HG03025 (cell line): ENCODE data around the gene PDZD2.

Experiments
- ATAC-seq: cut with Tn5 transposase; IDR thresholded peaks from one replicate; pipeline ENCODE4 v1.9.1; 2021; ENCODE audit warnings: mild to moderate bottlenecking, moderate library complexity; ENCODE audit not compliant: unreplicated experiment, low FRiP score

PDZD2 gene

DNA sequence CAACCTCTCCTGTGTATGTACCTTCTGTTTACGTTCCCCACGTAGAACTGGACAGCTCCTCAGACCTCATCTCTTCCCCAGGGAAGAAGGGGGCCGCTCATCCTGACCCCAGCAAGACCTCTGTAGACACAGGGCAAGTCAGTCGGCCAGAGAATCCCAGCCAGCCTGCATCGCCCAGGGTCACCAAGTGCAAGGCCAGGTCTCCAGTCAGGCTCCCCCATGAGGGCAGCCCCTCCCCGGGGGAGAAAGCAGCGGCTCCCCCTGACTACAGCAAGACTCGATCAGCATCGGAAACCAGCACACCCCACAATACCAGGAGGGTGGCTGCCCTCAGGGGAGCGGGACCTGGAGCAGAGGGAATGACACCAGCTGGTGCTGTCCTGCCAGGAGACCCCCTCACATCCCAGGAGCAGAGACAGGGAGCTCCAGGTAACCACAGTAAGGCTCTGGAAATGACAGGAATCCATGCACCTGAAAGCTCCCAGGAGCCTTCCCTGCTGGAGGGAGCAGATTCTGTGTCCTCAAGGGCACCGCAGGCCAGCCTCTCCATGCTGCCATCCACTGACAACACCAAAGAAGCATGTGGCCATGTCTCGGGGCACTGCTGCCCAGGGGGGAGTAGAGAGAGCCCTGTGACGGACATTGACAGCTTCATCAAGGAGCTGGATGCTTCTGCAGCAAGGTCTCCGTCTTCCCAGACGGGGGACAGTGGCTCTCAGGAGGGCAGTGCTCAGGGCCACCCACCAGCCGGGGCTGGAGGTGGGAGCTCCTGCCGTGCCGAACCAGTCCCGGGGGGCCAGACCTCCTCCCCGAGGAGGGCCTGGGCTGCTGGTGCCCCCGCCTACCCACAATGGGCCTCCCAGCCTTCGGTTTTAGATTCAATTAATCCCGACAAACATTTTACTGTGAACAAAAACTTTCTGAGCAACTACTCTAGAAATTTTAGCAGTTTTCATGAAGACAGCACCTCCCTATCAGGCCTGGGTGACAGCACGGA lies 448.5 kb downstream of the PDZD2 start:
- no peak for ATAC-seq

DNA sequence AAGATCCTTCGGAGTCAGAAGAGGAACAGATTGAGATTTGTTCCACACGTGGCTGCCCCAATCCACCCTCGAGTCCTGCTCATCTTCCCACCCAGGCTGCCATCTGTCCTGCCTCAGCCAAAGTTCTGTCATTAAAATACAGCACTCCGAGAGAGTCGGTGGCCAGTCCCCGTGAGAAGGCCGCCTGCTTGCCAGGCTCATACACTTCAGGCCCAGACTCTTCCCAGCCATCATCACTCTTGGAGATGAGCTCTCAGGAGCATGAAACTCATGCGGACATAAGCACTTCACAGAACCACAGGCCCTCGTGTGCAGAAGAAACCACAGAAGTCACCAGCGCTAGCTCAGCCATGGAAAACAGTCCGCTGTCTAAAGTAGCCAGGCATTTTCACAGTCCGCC lies 449.3 kb downstream of the PDZD2 start:
- ATAC-seq = no peak

DNA sequence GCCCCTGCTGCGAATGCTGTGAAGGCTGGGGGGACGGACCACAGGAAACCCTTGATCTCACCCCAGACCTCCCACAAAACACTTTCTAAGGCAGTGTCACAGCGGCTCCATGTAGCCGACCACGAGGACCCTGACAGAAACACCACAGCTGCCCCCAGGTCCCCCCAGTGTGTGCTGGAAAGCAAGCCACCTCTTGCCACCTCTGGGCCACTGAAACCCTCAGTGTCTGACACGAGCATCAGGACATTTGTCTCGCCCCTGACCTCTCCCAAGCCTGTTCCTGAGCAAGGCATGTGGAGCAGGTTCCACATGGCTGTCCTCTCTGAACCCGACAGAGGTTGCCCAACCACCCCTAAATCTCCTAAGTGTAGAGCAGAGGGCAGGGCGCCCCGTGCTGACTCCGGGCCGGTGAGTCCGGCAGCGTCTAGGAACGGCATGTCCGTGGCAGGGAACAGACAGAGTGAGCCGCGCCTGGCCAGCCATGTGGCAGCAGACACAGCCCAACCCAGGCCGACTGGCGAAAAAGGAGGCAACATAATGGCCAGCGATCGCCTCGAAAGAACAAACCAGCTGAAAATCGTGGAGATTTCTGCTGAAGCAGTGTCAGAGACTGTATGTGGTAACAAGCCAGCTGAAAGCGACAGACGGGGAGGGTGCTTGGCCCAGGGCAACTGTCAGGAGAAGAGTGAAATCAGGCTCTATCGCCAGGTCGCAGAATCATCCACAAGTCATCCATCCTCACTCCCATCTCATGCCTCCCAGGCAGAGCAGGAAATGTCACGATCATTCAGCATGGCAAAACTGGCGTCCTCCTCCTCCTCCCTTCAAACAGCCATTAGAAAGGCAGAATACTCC lies 450.4 kb downstream of the PDZD2 start:
- no peak for ATAC-seq

DNA sequence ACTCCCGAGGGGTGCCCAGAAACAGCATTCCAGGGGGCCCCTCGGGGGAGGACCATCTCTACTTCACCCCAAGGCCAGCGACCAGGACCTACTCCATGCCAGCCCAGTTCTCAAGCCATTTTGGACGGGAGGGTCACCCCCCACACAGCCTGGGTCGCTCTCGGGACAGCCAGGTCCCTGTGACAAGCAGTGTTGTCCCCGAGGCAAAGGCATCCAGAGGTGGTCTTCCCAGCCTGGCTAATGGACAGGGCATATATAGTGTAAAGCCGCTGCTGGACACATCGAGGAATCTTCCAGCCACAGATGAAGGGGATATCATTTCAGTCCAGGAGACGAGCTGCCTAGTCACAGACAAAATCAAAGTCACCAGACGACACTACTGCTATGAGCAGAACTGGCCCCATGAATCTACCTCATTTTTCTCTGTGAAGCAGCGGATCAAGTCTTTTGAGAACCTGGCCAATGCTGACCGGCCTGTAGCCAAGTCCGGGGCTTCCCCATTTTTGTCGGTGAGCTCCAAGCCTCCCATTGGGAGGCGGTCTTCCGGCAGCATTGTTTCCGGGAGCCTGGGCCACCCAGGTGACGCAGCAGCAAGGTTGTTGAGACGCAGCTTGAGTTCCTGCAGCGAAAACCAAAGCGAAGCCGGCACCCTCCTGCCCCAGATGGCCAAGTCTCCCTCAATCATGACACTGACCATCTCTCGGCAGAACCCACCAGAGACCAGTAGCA lies 451.3 kb downstream of the PDZD2 start:
- no peak for ATAC-seq

DNA sequence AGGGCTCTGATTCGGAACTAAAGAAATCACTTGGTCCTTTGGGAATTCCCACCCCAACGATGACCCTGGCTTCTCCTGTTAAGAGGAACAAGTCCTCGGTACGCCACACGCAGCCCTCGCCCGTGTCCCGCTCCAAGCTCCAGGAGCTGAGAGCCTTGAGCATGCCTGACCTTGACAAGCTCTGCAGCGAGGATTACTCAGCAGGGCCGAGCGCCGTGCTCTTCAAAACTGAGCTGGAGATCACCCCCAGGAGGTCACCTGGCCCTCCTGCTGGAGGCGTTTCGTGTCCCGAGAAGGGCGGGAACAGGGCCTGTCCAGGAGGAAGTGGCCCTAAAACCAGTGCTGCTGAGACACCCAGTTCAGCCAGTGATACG lies 451.8 kb downstream of the PDZD2 start:
- no peak for ATAC-seq

DNA sequence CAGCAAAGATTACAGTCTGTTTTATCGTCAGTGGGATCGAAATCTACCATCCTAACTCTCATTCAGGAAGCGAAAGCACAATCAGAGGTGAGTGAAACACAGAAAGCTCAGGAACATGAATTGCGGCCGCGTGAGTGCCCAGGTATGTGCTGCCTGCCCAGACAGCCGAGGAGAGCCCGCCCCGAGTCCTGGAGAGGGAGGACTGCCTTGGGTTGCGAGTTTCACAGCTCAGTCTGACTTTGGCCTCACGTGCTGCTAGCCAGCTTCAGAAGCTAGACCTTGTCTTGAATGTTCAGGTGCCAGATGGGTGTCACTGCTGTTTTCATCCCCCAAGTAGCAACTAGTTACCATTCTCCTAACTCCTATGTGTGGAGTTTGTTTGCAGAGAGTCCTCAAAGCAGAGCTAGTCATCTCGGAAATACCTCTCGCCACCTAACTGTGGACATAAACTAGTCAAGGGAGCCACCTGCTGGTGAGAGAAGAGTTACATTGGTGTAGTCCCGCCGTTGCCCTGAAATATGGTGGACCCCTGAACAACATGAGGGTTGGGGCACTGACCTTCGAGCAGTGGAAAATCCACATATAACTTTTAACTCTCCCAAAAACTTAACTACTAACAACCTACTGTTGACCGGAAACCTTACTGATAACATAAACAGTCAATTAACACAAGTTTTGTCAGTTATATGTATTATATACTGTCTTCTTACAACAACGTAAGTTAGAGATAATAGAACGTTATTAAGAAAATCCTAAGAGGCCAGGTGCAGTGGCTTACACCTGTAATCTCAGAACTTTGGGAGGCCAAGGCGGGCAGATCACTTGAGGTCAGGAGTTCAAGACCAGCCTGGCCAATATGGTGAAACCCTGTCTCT lies 454.2 kb downstream of the PDZD2 start:
- ATAC-seq = peak; percentile 70

DNA sequence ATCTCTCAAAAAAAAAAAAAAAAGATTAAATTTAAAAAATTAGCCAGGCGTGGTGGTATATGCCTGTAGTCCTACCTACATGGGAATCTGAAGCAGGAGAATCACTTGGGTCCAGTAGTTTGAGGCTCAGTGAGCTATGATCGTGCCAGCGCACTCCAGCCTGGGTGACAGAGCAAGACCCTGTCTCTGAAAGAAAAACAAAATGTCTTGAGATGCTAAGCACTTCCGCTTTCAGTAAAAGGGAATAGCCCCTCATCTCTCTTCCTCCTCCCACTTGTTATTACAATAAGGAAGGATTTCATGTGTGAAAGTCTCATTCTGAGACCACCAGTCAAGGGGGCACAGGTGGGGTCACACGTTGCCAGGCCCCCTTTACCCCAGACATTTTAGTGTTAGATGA lies 455.8 kb downstream of the PDZD2 start:
- ATAC-seq = no peak

DNA sequence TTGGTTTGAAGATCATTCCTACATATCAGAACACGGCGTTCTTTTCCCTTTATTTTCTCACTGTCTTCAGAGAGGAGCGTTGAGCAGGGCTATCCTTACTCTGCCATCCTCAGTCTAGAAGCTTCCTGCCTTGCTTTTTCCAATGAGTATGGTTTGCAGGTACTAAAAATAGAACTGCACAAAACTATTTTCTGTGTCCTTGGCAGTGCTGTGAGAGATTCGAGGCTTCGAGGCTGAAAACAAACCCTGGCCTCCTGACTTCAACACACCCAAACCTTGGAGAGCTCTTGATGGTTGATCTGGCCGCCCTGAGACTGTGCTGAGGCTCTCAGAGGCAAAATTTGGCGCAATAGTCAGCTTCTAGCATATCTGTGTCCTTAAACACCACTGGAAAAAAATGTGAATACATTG lies 456.3 kb downstream of the PDZD2 start:
- no peak for ATAC-seq

DNA sequence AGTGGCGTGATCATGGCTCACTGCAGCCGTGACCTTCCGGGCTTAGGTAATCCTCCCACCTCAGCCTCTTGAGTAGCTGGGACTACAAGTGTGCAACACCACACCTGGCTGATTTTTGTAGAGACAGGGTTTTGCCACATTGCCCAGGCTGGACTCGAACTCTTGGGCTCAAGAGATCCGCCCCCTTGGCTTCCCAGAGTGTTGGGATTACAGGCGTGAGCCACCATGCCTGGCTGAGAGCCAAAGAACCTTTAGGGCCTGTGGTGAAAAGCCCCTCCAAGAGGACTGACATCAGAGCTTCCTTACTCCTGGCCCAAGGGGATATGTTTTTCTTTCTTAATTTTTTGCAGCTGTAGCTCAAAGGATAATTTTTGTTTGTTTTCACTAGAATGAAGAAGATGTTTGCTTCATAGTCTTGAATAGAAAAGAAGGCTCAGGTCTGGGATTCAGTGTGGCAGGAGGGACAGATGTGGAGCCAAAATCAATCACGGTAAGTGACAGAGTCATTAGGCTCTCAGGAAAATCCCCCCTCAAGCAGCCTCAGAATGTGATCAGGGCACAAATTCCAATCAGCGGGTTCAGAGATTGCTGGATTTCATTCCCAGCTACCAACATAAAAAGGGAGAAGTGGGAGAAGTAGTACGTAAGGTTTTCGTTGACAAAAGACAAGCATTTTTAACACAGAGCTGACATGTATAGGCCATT lies 458.1 kb downstream of the PDZD2 start:
- no peak for ATAC-seq

DNA sequence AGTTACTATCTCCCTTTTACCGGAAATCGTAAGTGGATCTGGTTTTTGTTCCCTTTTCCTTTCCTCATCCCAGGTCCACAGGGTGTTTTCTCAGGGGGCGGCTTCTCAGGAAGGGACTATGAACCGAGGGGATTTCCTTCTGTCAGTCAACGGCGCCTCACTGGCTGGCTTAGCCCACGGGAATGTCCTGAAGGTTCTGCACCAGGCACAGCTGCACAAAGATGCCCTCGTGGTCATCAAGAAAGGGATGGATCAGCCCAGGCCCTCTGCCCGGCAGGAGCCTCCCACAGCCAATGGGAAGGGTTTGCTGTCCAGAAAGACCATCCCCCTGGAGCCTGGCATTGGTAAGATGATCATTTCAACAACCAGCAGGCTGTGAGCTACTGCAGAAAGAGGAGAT lies 459.4 kb downstream of the PDZD2 start:
- no peak for ATAC-seq

DNA sequence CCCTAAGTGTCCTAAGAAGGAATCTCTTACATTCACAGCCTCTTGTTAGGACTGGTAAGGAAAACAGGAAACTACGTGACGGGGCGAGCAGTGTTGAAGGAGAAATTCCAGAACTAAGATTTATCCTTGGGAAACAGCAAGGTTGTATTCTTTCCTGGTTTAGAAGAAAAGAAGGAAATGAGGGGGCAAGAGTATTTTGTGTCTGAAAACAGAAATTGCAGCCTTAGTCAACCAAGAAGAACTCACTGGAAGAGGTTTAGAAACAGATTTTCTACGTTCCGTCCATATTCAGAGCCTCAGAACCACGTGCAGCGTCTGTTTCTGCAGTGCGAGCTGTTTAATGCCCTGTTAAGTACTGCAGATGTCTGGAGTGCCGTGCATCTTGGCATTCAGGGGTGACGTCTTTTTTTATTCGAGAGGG lies 460.0 kb downstream of the PDZD2 start:
- no peak for ATAC-seq

DNA sequence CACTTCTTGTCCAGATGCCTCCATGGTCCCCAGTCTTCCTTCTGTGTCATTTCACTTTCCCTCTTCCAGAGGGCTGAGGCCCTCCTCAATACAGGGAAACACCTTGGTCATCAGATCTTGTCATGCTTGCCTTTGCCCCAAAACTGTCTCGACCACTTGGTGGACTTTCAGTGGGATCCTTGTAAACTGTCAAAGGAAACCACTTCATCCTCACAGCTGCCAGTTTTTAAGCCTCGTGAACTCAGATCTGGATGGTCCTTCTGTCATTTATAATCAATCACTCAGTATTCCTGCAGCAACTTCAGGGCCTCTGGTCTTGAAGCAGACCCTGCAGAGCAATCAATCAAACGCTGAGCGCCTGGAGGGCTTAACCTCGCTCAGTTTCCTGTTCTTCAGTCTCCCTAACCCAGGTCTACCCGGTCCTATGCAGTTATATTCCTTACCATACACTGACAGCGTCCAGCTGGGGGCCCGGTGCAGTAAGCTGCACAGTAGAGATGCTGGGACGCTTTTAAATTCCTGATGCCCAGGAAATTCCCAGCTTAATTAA lies 460.6 kb downstream of the PDZD2 start:
- ATAC-seq = no peak

DNA sequence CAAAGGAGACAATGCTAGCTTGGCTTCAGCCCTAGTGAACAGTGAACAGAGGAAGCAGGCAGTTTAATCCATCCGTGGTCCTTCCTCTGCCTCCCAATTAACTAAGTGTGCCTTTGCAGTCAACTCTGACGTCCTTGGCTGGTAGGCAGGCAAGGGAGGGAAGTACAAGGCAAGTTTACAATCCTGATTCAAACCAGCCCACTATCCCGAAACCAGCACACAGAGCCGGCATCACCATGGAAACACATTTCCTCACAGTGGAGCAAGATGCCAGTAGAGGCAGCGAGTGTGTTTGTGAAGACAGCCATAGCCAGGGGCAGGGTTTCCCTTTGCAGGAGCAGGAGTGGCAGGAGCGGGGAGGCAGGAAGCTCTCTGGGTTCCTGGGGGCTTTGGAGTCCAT lies 461.3 kb downstream of the PDZD2 start:
- no peak for ATAC-seq

DNA sequence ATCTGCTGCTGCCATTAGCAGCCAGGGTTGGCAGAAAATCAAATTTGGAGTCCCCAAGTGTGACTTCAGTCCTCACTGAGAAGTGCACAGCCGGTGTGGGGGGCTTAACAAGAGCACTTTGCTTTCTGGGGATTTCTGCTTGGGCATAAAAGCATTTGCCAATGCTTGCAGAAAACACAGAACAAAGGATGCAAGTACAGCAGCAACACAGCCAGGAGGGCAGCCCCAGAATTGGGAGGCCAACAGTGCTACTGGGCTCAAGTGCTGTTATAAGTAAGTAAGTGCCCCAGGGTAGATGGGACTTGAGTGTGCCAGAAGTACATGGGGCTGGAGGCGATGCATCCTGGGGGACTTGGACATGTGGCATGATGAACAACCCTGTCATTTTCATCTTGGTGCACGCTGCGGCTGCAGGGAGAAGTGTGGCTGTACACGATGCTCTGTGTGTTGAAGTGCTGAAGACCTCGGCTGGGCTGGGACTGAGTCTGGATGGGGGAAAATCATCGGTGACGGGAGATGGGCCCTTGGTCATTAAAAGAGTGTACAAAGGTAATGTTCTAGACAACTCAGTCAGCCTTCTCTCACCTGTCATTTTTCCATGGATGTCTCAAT lies 461.9 kb downstream of the PDZD2 start:
- no peak for ATAC-seq

DNA sequence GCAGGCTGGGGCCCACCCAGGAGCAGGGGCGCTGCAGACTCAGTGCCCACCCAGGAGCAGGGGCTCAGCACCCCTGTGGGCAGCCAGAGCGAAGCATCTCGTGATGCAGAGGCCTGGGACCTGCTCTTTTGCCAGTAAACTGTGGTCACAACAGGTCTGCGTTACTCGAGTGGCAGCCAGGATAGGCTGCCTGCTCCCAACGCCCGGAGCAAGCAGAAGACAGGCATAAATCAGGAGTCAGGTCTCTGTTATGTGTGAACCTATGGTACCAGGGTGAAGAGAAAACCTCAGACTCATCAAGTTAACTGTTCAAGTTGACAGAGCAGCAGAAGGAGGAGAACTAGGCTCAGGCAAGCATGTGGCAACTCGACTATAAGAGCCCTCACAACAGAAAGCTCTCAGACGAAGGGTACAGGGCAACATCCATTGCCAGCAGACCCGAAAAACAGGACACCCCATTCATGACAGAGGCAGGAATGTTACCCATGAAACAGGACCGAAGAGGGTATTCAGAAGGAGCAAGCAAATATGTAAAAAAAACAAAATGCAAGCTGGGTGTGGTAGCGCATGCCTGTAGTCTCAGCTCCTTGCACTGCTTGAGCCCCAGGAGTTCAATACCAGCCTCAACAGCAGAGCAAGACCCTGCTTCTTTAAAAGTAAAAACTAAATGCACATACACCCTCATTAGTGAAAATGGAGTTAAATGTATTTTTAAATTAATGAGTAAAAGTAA lies 463.5 kb downstream of the PDZD2 start:
- no peak for ATAC-seq

DNA sequence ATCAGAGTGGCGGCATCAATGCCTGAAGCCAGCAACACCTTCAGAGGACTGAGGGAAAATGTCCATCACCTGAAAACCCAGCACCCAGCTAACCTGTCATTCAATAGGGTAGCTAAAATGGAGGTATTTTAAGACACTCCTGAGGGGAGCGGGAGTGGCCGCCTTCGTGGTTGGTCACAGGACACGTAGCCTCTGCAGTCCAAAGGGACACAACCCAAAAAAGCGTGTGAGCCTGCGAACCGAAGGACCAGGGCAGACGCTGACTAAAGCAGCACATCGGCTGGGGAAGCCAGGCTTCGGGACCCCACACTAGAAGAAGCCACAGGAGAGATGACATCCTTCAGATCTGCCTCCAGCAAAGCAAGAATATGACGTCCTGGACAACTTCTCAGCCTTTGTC lies 464.6 kb downstream of the PDZD2 start:
- no peak for ATAC-seq

DNA sequence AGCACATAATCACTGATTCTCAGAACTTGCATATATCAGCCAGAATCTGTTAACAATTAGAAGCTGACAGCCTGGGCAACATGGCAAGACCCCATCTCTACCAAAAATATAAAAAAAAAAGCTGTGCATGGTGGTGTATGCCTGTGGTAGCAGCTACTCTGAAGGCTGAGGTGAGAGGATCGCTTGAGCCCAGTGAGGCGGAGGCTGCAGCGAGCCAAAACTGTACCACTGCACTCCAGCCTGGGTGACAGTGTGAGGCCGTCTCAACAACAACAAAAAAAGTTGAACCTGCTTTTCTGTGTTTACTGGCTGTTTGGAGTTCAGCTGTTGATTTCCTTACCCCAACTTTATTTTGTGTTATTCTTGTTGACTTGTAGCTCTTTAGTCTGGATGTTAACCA lies 468.4 kb downstream of the PDZD2 start:
- ATAC-seq = no peak

DNA sequence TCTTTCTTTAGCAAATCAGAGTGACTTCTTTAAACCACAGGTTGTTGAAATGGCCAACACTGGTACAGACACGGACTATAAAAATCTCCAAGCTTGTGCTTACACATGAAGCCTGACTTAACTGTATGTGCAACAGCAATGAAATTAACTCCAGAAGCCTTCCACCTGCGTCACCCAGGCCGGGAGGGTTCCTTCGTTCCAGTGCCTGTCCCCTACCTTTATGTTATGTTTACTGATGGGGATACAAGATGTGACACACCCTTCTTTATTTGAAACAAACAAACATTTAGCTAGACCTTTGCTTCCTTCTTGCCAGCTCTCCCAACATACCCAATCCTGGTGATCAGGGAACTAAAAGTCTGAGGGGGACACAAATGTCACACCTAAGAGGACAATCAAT lies 469.2 kb downstream of the PDZD2 start:
- ATAC-seq = no peak
